GM23338 (cell line): Measurements from ENCODE around the gene FOXP1.

Experiments used
- CTCF ChIP-seq, 2 experiments: fragments of 200-600 bp in 1 of 2; sonication (generic) in 1 of 2; conservative IDR thresholded peaks; 2 replicates each; pipeline versions ENCODE4 v1.5.1 to v1.6.1; 2016 to 2017; ENCODE audit warnings: antibody characterized with exemption in 2 of 2, low read depth in 2 of 2, mild to moderate bottlenecking in 2 of 2, moderate library complexity in 1 of 2
- POLR2AphosphoS5 ChIP-seq: IDR thresholded peaks from 2 replicates; pipeline ENCODE4 v1.6.1; 2016; ENCODE audit warnings: antibody characterized with exemption, low read depth

DNA sequence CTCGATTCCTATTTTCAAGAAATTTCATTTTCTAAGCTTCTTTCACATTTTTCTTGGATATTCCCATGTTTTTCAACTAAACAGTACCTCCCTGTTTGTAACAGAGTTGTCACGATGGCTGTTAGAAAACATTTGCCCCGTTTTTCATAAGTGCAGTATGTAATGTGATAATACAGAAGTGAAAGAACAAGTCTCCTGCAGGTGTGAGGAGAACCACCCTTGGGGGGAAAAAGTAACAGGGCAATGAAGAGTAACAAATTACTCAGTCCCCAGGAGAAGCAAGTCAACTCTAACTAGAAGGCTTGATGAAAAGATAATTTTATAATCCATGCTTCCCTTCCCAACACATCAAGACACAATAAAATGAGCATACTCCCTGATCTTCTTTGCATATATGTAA is 493.3 kb downstream of the FOXP1 start:
- TF ChIP-seq POLR2AphosphoS5: no peak
- no peak for TF ChIP-seq CTCF (conservative IDR thresholded peaks at IDR 0.05; ENCODE audit: low read depth in 2 of 2)
